Stomach (tissue), 9 donors: ENCODE data around the gene TIGAR. TPM values are rescaled to one million over a fixed set of nuclear protein-coding genes. Genes with fewer than 3 reads are reported as not detected.

Experiments used
- DNase-seq, 2 donors: peaks; one replicate each; pipeline versions ENCODE4 v3.0.0 to v3.0.0-alpha.2; 2013 to 2019
- H3K27ac ChIP-seq, 5 donors: fragments of 200-600 bp in 4 of 5; sonication (generic) in 4 of 5; one replicate each; pipeline ENCODE4 v1.5.1; 2013 to 2019; ENCODE audit warnings: mild to moderate bottlenecking in 1 of 5, moderate library complexity in 1 of 5
- H3K27me3 ChIP-seq, 3 donors: fragments of 200-600 bp; sonication (generic); one replicate each; pipeline ENCODE4 v1.5.1; 2017 to 2019; ENCODE audit warnings: mixed run types in 1 of 3
- H3K36me3 ChIP-seq, 4 donors: fragments of 200-600 bp; sonication (generic); 1 replicate in 3 of 4; 2 replicates in 1 of 4; pipeline ENCODE4 v1.5.1; 2016 to 2019
- H3K4me1 ChIP-seq, 4 donors: fragments of 200-600 bp; sonication (generic); one replicate each; pipeline ENCODE4 v1.5.1; 2016 to 2019
- H3K4me3 ChIP-seq, 4 donors: fragments of 200-600 bp; sonication (generic) in 3 of 4; one replicate each; pipeline ENCODE4 v1.5.1; 2016 to 2019; ENCODE audit warnings: mild to moderate bottlenecking in 1 of 4
- H3K9me3 ChIP-seq, 4 donors: fragments of 200-600 bp; sonication (generic); one replicate each; pipeline ENCODE4 v1.5.1; 2016 to 2019
- EP300 ChIP-seq: sonication (generic); formaldehyde crosslinking; IDR thresholded peaks from one replicate; pipeline ENCODE4 v1.6.1; 2017; ENCODE audit warnings: antibody characterized with exemption
- POLR2A ChIP-seq, 4 donors: fragments of 450-650 bp; IDR thresholded peaks; one replicate each; pipeline ENCODE4 v1.6.1; 2016; ENCODE audit warnings: antibody characterized with exemption in 4 of 4, control low read depth in 2 of 4, mild to moderate bottlenecking in 1 of 4, moderate library complexity in 1 of 4
- POLR2AphosphoS5 ChIP-seq, 3 donors: sonication (generic); formaldehyde crosslinking; IDR thresholded peaks; one replicate each; pipeline ENCODE4 v1.6.1; 2016; ENCODE audit warnings: antibody characterized with exemption in 3 of 3
- WGBS, 5 donors: extraction: QIAGEN DNeasy Blood & Tissue Kit in 3 of 5; methylation state at CpG; one replicate each; pipeline versions ENCODE4 v1.1.5 to v1.1.7; 2013 to 2018; 5-methylcytosine and 5-hydroxymethylcytosine counted together
- intact Hi-C: fragments of 100-400 bp; cut with DNase I; formaldehyde crosslinking; loops from one replicate; pipeline ENCODE4 v1.15.1; 2023; ENCODE audit warnings: low total_unique reads
- polyA plus RNA-seq, 3 donors: library from polyadenylated mRNA; stranded (reverse); fragments of 200-250 nt; gene quantifications; one replicate each; pipeline ENCODE4 v1.2.3, GENCODE V29; 2013
- total RNA-seq, 5 donors: library from RNA; depleted of rRNA; stranded (reverse); fragments of >200 nt; gene quantifications; one replicate each; pipeline versions ENCODE4 v1.1.0 to v1.2.3, GENCODE V29; 2014 to 2016
- TF ChIP-seq, protein P1 (sequence below), 7 experiments: fragments of 450-650 bp in 4 of 7; fragments of 200-600 bp in 3 of 7; sonication (generic) in 3 of 7; IDR thresholded peaks; one replicate each; pipeline ENCODE4 v1.5.1; 2016 to 2019; ENCODE audit warnings: antibody characterized with exemption in 7 of 7, control low read depth in 2 of 7, mild to moderate bottlenecking in 1 of 7
- donor health status: healthy with polysubstance abuse.
- donor health status: Bipolar disorder and iron deficiency.
- donor health status: healthy.

TIGAR gene
- total and polyA plus RNA-seq, 8 donors, result 0.45 to 149 (median 5.5) TPM; not detected in 1

DNA sequence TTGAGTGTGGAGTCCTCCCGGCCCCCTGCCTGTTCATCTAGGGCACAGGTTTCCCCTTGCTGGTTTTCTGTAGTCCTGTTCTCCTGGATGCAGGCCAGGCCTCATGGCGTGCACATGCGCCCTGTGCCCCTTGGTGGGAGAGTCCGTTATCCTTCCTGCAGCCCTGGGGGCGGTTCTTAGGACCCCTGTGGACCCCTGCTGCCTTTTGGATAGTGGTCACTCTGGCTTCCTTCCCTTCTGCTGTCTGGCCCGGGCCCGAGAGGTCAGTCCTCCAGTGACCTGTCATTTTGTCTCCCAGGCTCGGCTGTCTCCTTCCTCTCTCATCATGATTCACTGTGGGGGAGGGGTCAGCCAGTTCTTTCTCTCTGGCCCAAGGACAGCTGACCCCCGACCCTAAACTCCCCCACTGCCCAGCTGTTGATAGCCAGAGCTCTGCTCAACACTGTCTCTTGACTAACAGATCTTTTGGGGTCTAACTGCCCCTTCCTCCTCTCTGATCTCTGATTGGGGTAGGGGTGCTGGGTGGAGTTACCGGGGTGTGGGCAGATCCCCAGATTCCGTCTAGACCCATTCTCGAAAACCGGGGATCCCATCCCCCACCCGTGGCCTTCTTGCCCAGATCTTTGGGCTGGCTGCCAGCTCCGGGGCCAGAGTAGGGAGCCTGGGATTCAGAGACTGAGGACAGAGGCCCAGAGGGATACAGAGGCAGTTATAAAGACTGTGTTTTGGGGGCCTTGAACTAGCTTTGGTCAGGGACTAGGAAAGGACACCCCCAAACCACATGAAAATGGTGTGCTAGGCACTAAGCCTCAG is 40.5 kb upstream of the TIGAR start:
- peak overlapping the region in 4 of 5 donors; percentile 53 to 79 (median 74) for H3K27ac ChIP-seq
- peaks cover 26 to 67% (median 58%) of the 10 kb centered on the region in 4 donors for H3K36me3 ChIP-seq
- peak in 1 of 2 donors; percentile 75 for DNase-seq
- H3K4me3 ChIP-seq, result peak overlapping the region in 1 of 4 donors; percentile 6
- intact Hi-C loops, result no loop called here
- peaks cover 10 to 91% (median 51%) of the 10 kb centered on the region in 4 donors for H3K4me1 ChIP-seq
- TF ChIP-seq EP300, result no peak
- TF ChIP-seq, protein P1, sequence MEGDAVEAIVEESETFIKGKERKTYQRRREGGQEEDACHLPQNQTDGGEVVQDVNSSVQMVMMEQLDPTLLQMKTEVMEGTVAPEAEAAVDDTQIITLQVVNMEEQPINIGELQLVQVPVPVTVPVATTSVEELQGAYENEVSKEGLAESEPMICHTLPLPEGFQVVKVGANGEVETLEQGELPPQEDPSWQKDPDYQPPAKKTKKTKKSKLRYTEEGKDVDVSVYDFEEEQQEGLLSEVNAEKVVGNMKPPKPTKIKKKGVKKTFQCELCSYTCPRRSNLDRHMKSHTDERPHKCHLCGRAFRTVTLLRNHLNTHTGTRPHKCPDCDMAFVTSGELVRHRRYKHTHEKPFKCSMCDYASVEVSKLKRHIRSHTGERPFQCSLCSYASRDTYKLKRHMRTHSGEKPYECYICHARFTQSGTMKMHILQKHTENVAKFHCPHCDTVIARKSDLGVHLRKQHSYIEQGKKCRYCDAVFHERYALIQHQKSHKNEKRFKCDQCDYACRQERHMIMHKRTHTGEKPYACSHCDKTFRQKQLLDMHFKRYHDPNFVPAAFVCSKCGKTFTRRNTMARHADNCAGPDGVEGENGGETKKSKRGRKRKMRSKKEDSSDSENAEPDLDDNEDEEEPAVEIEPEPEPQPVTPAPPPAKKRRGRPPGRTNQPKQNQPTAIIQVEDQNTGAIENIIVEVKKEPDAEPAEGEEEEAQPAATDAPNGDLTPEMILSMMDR (IDR thresholded peaks at IDR 0.05), result no peak
- TF ChIP-seq POLR2A (IDR thresholded peaks at IDR 0.05), result no peak
- no peak for TF ChIP-seq POLR2AphosphoS5 (IDR thresholded peaks at IDR 0.05)
- H3K9me3 ChIP-seq, result no peaks in the 10 kb centered on the region
- 32 to 50% (median 44%) methylated on average over 13 to 15 of the region's 15 CpGs for WGBS, 5 donors
- peaks cover 0 to 12% (median under 1%) of the 10 kb centered on the region in 3 donors for H3K27me3 ChIP-seq

DNA sequence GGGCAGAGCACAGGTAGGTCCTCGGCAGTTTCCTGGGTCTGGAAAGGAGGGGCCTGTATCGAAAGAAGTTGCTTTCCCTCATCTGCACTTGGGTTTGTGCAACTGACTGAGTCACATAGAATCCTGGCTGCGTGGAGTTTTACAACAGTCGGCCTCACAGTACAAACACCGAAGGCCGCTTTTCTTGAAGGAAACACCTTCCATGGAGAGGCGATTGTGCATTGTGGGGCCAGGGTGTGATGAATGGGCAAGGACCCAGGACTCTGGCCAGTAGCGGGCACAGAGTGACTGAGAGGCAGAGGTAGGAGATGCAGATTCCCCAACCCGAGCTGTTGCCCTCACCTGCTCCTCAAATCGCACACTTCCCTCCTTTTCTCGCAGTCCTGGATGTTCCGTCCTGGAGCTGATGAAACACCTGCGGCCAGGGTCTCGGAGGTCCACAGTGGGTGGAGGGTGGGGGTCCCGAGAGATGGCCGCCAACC is 39.8 kb upstream of the TIGAR start:
- 61 to 84% (median 78%) methylated on average over 15 to 16 of the region's 16 CpGs for WGBS, 5 donors
- H3K36me3 ChIP-seq, result peaks cover 26 to 73% (median 64%) of the 10 kb centered on the region in 4 donors
- TF ChIP-seq EP300, result no peak

DNA sequence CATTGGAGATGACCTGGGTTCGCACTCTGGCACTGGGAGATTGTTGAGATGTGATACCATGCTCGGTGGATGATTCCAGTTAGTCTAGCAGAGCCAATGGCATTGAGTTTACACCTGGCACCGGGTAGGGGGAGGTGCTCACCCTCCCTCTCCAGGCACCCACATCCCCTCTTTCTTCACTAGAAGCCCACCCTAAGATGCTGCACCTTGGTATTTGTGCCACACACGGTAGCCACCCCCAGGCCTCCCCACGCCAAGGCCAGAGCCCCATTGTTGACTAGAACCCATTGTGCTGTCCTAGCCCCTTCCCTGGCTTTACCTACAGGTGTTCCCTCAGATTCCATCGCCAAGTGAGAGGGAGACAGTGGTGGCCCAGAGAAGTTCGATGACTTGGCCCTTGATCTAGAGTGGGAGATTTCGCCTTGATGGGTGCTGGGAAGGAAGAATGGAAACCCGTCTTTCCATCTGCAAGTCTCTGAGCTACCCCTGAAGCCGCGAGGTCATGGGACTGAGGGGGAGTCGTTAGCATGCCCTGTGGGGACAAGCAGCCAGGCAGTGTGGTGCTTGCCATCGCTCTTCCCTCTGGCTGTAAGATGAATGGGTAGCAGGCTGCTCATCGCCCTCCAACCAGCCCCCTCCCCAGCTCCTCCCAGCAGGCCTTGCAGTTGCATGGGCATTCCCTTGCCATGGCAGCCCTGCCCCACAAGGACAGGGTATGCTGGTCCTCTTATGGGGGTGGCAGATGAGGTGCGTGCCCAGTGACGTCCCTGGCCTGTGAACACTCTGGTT is 38.7 kb upstream of the TIGAR start:
- no peaks in the 10 kb centered on the region for H3K27me3 ChIP-seq
- H3K4me3 ChIP-seq, result no peak overlapping the region
- H3K27ac ChIP-seq, result peak overlapping the region in 2 of 5 donors; percentile 78 to 79
- DNase-seq, result no peak
- H3K9me3 ChIP-seq, result no peaks in the 10 kb centered on the region
- peaks cover 26 to 82% (median 70%) of the 10 kb centered on the region in 4 donors for H3K36me3 ChIP-seq
- intact Hi-C loops, result no loop called here
- 87 to 94% (median 89%) methylated on average over 11 to 16 of the region's 16 CpGs for WGBS, 5 donors
- H3K4me1 ChIP-seq, result peaks cover 11 to 91% (median 51%) of the 10 kb centered on the region in 4 donors
- no peak for TF ChIP-seq POLR2A (IDR thresholded peaks at IDR 0.05)
- no peak for TF ChIP-seq EP300
- TF ChIP-seq, protein P1 (IDR thresholded peaks at IDR 0.05), result no peak
- TF ChIP-seq POLR2AphosphoS5 (IDR thresholded peaks at IDR 0.05), result no peak

More for the DNA sequence above, 39.8 kb upstream of the TIGAR start:
- Histone ChIP-seq H3K4me3 (no peak overlapping the region), H3K27ac (peak overlapping the region in 4 of 5 donors; percentile 53 to 79 (median 74)), H3K27me3 (peaks cover 0 to 5% (median 0%) of the 10 kb centered on the region in 3 donors), H3K9me3 (no peaks in the 10 kb centered on the region), H3K4me1 (peaks cover 10 to 91% (median 52%) of the 10 kb centered on the region in 4 donors)
- intact Hi-C loops, result no loop called here
- DNase-seq, result no peak

DNA sequence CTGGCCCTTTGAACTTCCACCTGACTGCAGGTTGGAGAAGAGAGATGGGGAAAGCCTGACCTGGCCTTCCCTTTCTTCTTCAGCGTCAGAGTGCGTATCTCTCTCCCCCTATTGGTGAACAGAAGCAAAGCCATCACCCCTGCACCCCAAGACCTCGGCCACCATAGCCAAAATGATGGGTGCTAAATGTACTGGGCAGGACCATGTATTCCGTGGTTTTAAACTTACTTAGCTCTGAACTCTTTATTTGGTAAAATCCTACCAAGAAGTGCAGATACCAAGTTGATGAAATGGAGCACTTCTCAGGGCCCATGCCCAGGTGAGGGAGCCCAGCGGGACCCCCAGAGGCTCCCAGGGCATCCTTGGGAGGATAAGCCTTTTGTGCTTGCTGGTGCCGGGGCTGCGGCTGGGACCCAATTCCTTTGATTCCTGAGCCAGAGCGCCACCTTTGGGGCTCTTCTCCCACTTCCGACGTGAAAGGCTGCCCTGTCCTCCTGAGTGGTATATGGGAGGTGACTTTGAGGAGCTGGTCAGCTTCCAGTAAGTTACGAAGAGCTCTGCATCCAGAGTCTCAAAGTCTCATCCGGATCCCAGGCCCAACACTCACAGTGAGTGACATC is 38.0 kb upstream of the TIGAR start:
- no peak for DNase-seq
- TF ChIP-seq POLR2A (IDR thresholded peaks at IDR 0.05) (no peak), EP300 (no peak), POLR2AphosphoS5 (IDR thresholded peaks at IDR 0.05) (no peak)
- TF ChIP-seq, protein P1 (IDR thresholded peaks at IDR 0.05), result no peak
- H3K4me1 ChIP-seq, result peaks cover 14 to 91% (median 51%) of the 10 kb centered on the region in 4 donors
- H3K36me3 ChIP-seq, result peaks cover 22 to 82% (median 70%) of the 10 kb centered on the region in 4 donors
- WGBS, 5 donors, result 70 to 85% (median 73%) methylated on average over 9 to 12 of the region's 12 CpGs
- intact Hi-C loops, result no loop called here
- H3K4me3 ChIP-seq, result no peak overlapping the region
- no peaks in the 10 kb centered on the region for H3K27me3 ChIP-seq
- H3K27ac ChIP-seq, result peak overlapping the region in 1 of 5 donors; percentile 18
- no peaks in the 10 kb centered on the region for H3K9me3 ChIP-seq
